ENCODE results near the gene TCP11L2.

- TF ChIP-seq, protein P1, sequence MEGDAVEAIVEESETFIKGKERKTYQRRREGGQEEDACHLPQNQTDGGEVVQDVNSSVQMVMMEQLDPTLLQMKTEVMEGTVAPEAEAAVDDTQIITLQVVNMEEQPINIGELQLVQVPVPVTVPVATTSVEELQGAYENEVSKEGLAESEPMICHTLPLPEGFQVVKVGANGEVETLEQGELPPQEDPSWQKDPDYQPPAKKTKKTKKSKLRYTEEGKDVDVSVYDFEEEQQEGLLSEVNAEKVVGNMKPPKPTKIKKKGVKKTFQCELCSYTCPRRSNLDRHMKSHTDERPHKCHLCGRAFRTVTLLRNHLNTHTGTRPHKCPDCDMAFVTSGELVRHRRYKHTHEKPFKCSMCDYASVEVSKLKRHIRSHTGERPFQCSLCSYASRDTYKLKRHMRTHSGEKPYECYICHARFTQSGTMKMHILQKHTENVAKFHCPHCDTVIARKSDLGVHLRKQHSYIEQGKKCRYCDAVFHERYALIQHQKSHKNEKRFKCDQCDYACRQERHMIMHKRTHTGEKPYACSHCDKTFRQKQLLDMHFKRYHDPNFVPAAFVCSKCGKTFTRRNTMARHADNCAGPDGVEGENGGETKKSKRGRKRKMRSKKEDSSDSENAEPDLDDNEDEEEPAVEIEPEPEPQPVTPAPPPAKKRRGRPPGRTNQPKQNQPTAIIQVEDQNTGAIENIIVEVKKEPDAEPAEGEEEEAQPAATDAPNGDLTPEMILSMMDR (IDR thresholded peaks at IDR 0.05), result no peak
- TF ChIP-seq POLR2A (IDR thresholded peaks at IDR 0.05; ENCODE audit: low read depth), result peak; percentile 55
- no peak for TF ChIP-seq EP300 (IDR thresholded peaks at IDR 0.05)
- peak; percentile 57 to 60 for TF ChIP-seq POLR2AphosphoS5 (IDR thresholded peaks at IDR 0.05)
Measured at GRCh38 chr12:106302401-106303201, at the start of gene TCP11L2.

All from esophagus muscularis mucosa (tissue), 4 donors.